ENCODE data around the gene GATAD2A.
"Not testable (repeated sequence)": the region's sequence is repeated elsewhere in the genome, so short reads cannot be mapped to it uniquely, and the experiment has no call there.

The GATAD2A gene

GRCh38 chr19:19452243-19453124 lies 47.0 kb downstream of the GATAD2A start:
- TF ChIP-seq MAX (IDR thresholded peaks at IDR 0.05; ENCODE audit: low read depth, low read length): no peak
- TF ChIP-seq CTCF (IDR thresholded peaks at IDR 0.05; ENCODE audit: low read depth, low read length): no peak
- no peak for TF ChIP-seq POLR2A (IDR thresholded peaks at IDR 0.05; ENCODE audit: extremely low read depth, insufficient read length)
- TF ChIP-seq MYC (IDR thresholded peaks at IDR 0.05; ENCODE audit: low read depth, low read length): no peak
- DNase-seq (ENCODE audit: low read depth): no peak
- H3K4me3 ChIP-seq (ENCODE audit: low read depth, low read length): no peak overlapping the region

GRCh38 chr19:19453125-19453454 lies 47.6 kb downstream of the GATAD2A start:
- DNase-seq (ENCODE audit: low read depth): no peak
- no peak overlapping the region for H3K4me3 ChIP-seq (ENCODE audit: low read depth, low read length)
- TF ChIP-seq POLR2A (IDR thresholded peaks at IDR 0.05; ENCODE audit: extremely low read depth, insufficient read length) (no peak), MAX (IDR thresholded peaks at IDR 0.05; ENCODE audit: low read depth, low read length) (no peak), MYC (IDR thresholded peaks at IDR 0.05; ENCODE audit: low read depth, low read length) (no peak), CTCF (IDR thresholded peaks at IDR 0.05; ENCODE audit: low read depth, low read length) (no peak)

DNA sequence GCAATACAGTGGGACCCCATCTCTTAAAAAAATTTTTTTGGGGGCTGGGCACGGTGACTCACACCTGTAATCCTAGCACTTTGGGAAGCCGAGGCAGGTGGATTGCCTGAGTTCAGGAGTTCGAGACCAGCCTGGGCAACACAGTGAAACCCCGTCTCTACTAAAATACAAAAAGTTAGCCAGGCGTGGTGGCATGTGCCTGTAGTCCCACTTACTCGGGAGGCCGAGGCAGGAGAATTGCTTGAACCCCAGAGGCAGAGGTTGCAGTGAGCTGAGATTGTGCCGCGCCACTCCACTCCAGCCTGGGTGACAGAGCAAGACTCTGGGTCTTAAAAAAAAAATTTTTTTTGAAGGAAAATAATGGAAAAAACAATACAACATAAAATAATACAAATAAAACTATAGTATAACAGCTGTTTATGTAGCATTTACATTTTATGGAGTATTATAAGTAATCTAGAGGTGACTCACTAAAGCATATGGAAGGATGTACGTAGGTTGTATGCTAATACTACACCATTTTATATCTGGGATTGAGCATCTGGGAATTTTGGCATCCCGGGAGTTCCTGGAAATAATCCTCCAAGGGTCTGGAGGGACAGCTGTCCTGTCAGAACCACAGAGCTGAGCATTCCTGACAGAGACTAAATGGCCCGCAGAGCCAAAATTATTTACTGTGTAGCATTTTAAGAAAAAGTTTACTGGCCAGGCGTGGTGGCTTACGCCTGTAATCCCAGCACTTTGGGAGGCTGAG lies 49.9 kb downstream of the GATAD2A start:
- H3K4me3 ChIP-seq (ENCODE audit: low read depth, low read length): not testable (repeated sequence)

DNA sequence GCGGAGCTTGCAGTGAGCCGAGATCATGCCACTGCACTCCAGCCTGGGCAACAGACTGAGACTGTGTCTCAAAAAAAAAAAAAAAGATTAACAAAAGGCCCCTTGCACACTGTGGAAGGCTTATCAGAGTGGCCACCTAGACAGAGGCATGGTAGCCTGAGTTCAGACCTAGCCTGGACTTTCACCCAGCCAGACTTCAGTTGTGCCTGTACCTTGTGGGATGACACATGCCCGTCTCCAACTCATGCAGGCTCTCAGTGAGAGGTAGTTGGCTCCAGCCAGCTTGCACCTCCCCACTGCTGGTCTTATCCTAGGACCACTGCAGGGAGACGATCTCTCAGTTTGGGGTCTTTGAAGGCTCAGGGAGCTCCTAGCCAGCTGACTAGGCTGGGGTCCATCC lies 52.2 kb downstream of the GATAD2A start:
- DNase-seq (ENCODE audit: low read depth): no peak
- H3K4me3 ChIP-seq (ENCODE audit: low read depth, low read length): no peak overlapping the region
- no peak for TF ChIP-seq MAX (IDR thresholded peaks at IDR 0.05; ENCODE audit: low read depth, low read length)

More for the DNA sequence above, 49.9 kb downstream of the GATAD2A start:
- DNase-seq (ENCODE audit: low read depth): not testable (repeated sequence)

DNA sequence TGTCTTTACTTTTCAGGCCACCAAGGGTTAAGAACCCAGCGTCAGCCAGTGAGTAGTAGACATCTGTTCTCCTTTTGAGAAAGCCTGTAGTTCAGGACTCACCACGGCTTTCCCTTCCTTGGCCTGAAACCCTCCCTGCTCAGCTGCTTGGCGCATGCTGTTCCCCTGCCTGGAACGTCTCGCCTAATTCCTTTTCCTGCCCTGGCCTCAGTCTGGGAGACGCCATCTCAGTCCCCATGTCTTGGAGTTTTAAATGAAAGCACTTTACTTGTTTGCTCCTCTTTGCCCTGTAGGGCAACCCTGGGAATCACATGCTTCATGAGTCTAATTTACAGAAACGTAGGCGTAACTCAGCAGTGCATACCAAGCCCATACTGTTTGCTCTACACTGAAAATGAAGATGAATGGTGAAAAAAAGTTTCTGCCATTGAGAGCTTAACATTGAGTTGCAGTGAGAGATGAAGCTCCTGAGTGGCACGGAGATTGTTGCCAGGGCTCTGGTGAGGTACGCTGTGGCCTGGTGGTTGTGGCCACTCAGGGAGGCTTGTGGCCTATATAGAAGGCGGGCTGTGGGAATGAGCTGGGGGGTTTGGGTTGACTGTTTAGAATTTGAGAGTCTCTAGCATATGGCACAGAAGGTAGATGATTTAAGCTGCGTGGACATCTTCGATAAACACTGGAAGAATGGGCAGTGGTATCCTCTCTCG lies 52.8 kb downstream of the GATAD2A start:
- no peak for TF ChIP-seq CTCF (IDR thresholded peaks at IDR 0.05; ENCODE audit: low read depth, low read length)
- TF ChIP-seq POLR2A (IDR thresholded peaks at IDR 0.05; ENCODE audit: extremely low read depth, insufficient read length): no peak
- no peak for TF ChIP-seq MYC (IDR thresholded peaks at IDR 0.05; ENCODE audit: low read depth, low read length)
- TF ChIP-seq MAX (IDR thresholded peaks at IDR 0.05; ENCODE audit: low read depth, low read length): no peak
- no peak for DNase-seq (ENCODE audit: low read depth)
- H3K4me3 ChIP-seq (ENCODE audit: low read depth, low read length): no peak overlapping the region

- TF ChIP-seq MYC (IDR thresholded peaks at IDR 0.05; ENCODE audit: low read depth, low read length): no peak
- no peak for TF ChIP-seq POLR2A (IDR thresholded peaks at IDR 0.05; ENCODE audit: extremely low read depth, insufficient read length)
- no peak for TF ChIP-seq CTCF (IDR thresholded peaks at IDR 0.05; ENCODE audit: low read depth, low read length)
- no peak for TF ChIP-seq MAX (IDR thresholded peaks at IDR 0.05; ENCODE audit: low read depth, low read length)
- no peak overlapping the region for H3K4me3 ChIP-seq (ENCODE audit: low read depth, low read length)
- no peak for DNase-seq (ENCODE audit: low read depth)
Measured at GRCh38 chr19:19459073-19459472, 53.6 kb downstream of the GATAD2A start.
